Endothelial cell of umbilical vein (primary cell): ENCODE results near the gene RMND1. TPM values are rescaled to one million over a fixed set of nuclear protein-coding genes. Genes with fewer than 3 reads are reported as not detected.

Experiments
- BruUV-seq: library from RNA; stranded (reverse); fragments of 400-500 nt; replicated peaks from 2 replicates; lab custom pipeline; 2021; lab: Mats Ljungman, UMichigan
- CTCF ChIA-PET: fragments of 300-600, 350-600 bp; sonication (Branson Sonifier 250); formaldehyde crosslinking; loops from one replicate; lab custom pipeline; 2021; ENCODE audit warnings: antibody characterized with exemption, inconsistent platforms; lab: Charles Lee
- POLR2A ChIA-PET: fragments of 300-600, 350-600 bp; sonication (Branson Sonifier 250); formaldehyde crosslinking; loops from one replicate; lab custom pipeline; 2021; ENCODE audit warnings: antibody characterized with exemption, inconsistent platforms; lab: Charles Lee
- DNase-seq: peaks from one replicate; pipeline ENCODE4 v3.0.0-alpha.2; 2011; ENCODE audit warnings: low read depth, low spot score
- FAIRE-seq: peaks from 2 replicates; lab custom pipeline; 2011; peaks lifted over from hg19 to GRCh38; lab: Jason Lieb, UNC
- H2AFZ ChIP-seq: 2 replicates; pipeline ENCODE4 v1.6.0; 2012; ENCODE audit warnings: low read depth, low read length, control low read depth, inconsistent platforms
- H3K27ac ChIP-seq: 2 replicates; pipeline ENCODE4 v1.5.1; 2011; ENCODE audit warnings: low read depth, mild to moderate bottlenecking, control low read depth, low read length, moderate library complexity; ENCODE audit not compliant: insufficient read depth
- H3K27me3 ChIP-seq, 2 experiments: 2 replicates each; pipeline versions ENCODE4 v1.6.0 to v1.6.1; 2011; ENCODE audit warnings: low read length in 2 of 2, mixed read lengths in 1 of 2; ENCODE audit not compliant: control insufficient read depth in 2 of 2, insufficient read depth in 2 of 2
- H3K36me3 ChIP-seq, 2 experiments: 2 replicates in 1 of 2; 3 replicates in 1 of 2; pipeline ENCODE4 v1.5.1; 2011; ENCODE audit warnings: low read length in 2 of 2, mild to moderate bottlenecking in 1 of 2, moderate library complexity in 1 of 2; ENCODE audit not compliant: control insufficient read depth in 2 of 2, insufficient read depth in 2 of 2; ENCODE audit errors: extremely low read depth in 1 of 2
- H3K4me1 ChIP-seq: 3 replicates; pipeline ENCODE4 v1.5.1; 2011; ENCODE audit warnings: mild to moderate bottlenecking, low read length; ENCODE audit not compliant: control insufficient read depth, insufficient read depth; ENCODE audit errors: extremely low read depth
- H3K4me2 ChIP-seq: 2 replicates; pipeline ENCODE4 v1.6.1; 2011; ENCODE audit warnings: low read length, control low read depth, mixed read lengths; ENCODE audit not compliant: insufficient read depth
- H3K4me3 ChIP-seq, 3 experiments: fragments of 200-600 bp in 1 of 3; sonication (generic), shearing (Covaris generic) in 1 of 3; replicated peaks in 1 of 3; 2 replicates each; pipeline ENCODE4 v1.5.1; 2011 to 2016; ENCODE audit warnings: control low read depth in 3 of 3, low read length in 3 of 3, mild to moderate bottlenecking in 2 of 3, inconsistent platforms in 1 of 3, low read depth in 1 of 3, moderate library complexity in 1 of 3; ENCODE audit not compliant: insufficient read depth in 1 of 3
- H3K79me2 ChIP-seq: 2 replicates; pipeline ENCODE4 v1.6.0; 2012; ENCODE audit warnings: low read length, inconsistent platforms; ENCODE audit not compliant: control insufficient read depth, insufficient read depth
- H3K9ac ChIP-seq: replicated peaks from 2 replicates; pipeline ENCODE3; 2011; ENCODE audit warnings: low read length, control low read depth; ENCODE audit not compliant: insufficient read depth; ENCODE audit errors: extremely low read depth
- H3K9me1 ChIP-seq: replicated peaks from 3 replicates; pipeline ENCODE4 v1.6.0; 2011; ENCODE audit warnings: mild to moderate bottlenecking, low read length; ENCODE audit not compliant: control insufficient read depth, insufficient read depth; ENCODE audit errors: extremely low read depth
- H3K9me3 ChIP-seq: replicated peaks from 2 replicates; pipeline ENCODE4 v1.5.1; 2012; ENCODE audit warnings: low read length, inconsistent platforms; ENCODE audit not compliant: control insufficient read depth, insufficient read depth
- H4K20me1 ChIP-seq: replicated peaks from 2 replicates; pipeline ENCODE3; 2011; ENCODE audit warnings: mild to moderate bottlenecking, low read length; ENCODE audit not compliant: control insufficient read depth, insufficient read depth; ENCODE audit errors: extremely low read depth
- CTCF ChIP-seq, 2 donors: IDR thresholded peaks; 1 replicate in 1 of 2; 2 replicates in 1 of 2; pipeline ENCODE4 v1.5.1; 2011; ENCODE audit warnings: low read length in 2 of 2, mild to moderate bottlenecking in 2 of 2, moderate library complexity in 2 of 2, control low read depth in 1 of 2, inconsistent platforms in 1 of 2, low read depth in 1 of 2; ENCODE audit not compliant: insufficient read depth in 1 of 2; ENCODE audit errors: extremely low read depth in 1 of 2
- EZH2 ChIP-seq: IDR thresholded peaks from 2 replicates; pipeline ENCODE4 v1.6.1; 2012; ENCODE audit warnings: borderline replicate concordance, low read depth, mild to moderate bottlenecking, moderate library complexity, low read length, inconsistent platforms; ENCODE audit not compliant: severe bottlenecking
- FOS ChIP-seq: IDR thresholded peaks from 2 replicates; pipeline ENCODE4 v1.6.1; 2011; ENCODE audit warnings: mild to moderate bottlenecking, low read length, moderate library complexity, borderline replicate concordance; ENCODE audit not compliant: insufficient read depth
- GATA2 ChIP-seq: IDR thresholded peaks from 2 replicates; pipeline ENCODE4 v1.7.0; 2011; ENCODE audit warnings: low read depth, mild to moderate bottlenecking, moderate library complexity, mixed read lengths, low read length; ENCODE audit not compliant: insufficient read length, insufficient read depth
- JUN ChIP-seq: IDR thresholded peaks from 2 replicates; pipeline ENCODE4 v1.6.1; 2011; ENCODE audit warnings: borderline replicate concordance, low read depth; ENCODE audit not compliant: insufficient read length, insufficient read depth
- MAX ChIP-seq: IDR thresholded peaks from 2 replicates; pipeline ENCODE4 v1.6.1; 2011; ENCODE audit not compliant: insufficient read depth, insufficient read length
- MYC ChIP-seq: IDR thresholded peaks from one replicate; pipeline ENCODE4 v1.6.1; 2011; ENCODE audit warnings: mild to moderate bottlenecking, low read depth, low read length
- POLR2A ChIP-seq: IDR thresholded peaks from 2 replicates; pipeline ENCODE4 v1.6.1; 2012; ENCODE audit warnings: low read depth, mild to moderate bottlenecking, control low read depth, low read length
- POLR2AphosphoS5 ChIP-seq: IDR thresholded peaks from 2 replicates; pipeline ENCODE4 v1.6.1; 2012; ENCODE audit warnings: low read depth, mild to moderate bottlenecking, control low read depth, low read length, moderate library complexity; ENCODE audit not compliant: insufficient read depth
- dilution Hi-C: fragments of 300-500 bp; cut with MboI; formaldehyde crosslinking; loops from one replicate; pipeline ENCODE4 v1.15.0; 2019; ENCODE audit warnings: low sequenced_read_pairs; ENCODE audit not compliant: extremely low pct_ligation_motif_present
- intact Hi-C: fragments of 100-400 bp; cut with micrococcal nuclease; formaldehyde crosslinking; loops from one replicate; pipeline ENCODE4 v1.10.0; 2022
- polyA plus RNA-seq, 4 experiments: library from polyadenylated mRNA; depleted of rRNA in 3 of 4; stranded (reverse) in 3 of 4; unstranded in 1 of 4; fragments of >200 nt; gene quantifications; 2 replicates each; pipeline versions ENCODE4 v1.2.1 to v1.2.3, GENCODE V29; 2011 to 2012; ENCODE audit warnings: missing spikeins in 1 of 4
- total RNA-seq: library from RNA; stranded (reverse); gene quantifications from 2 replicates; pipeline ENCODE4 v1.2.3, GENCODE V29; 2021

The RMND1 gene
- total and polyA plus RNA-seq, 2 donors (not counting 3 experiments of a cell fraction or from before 2014, with no cell fraction given): 6.3 to 21.4 TPM

GRCh38 chr6:151436802-151437201 is 15.1 kb downstream of the RMND1 start:
- Histone ChIP-seq H3K36me3 (no peaks in the 10 kb centered on the region), H4K20me1 (no peaks in the 10 kb centered on the region), H3K9me3 (no peaks in the 10 kb centered on the region), H3K9me1 (no peaks in the 10 kb centered on the region), H3K27ac (no peak overlapping the region), H3K4me1 (peaks cover 8% of the 10 kb centered on the region), H3K79me2 (peaks cover 10% of the 10 kb centered on the region), H3K4me2 (no peak overlapping the region), H3K4me3 (no peak overlapping the region), H2AFZ (no peak overlapping the region), H3K27me3 (no peaks in the 10 kb centered on the region), H3K9ac (no peak overlapping the region)
- ChIA-PET CTCF (interaction anchor here (0.9 to 2.2 kb wide), 7 partner anchors 9 to 920 kb away, joined by 3 to 10 read pairs (median 5); partner anchors contain the start of gene RMND1), POLR2A (no interaction called here)
- FAIRE-seq: no peak
- TF ChIP-seq JUN (no peak), FOS (no peak), POLR2A (no peak), MYC (no peak), GATA2 (no peak), CTCF (IDR thresholded peaks at IDR 0.05; ENCODE audit: extremely low read depth in 1 of 2, insufficient read depth in 1 of 2, low read depth in 1 of 2, low read length in 2 of 2) (no peak), MAX (no peak), EZH2 (no peak), POLR2AphosphoS5 (no peak)
- intact Hi-C loops (no loop called here), dilution Hi-C loops (no loop called here)
- BruUV-seq: no TSS peak
- no peak for DNase-seq
